Activated naive CD4-positive, alpha-beta T cell treated with anti-CD3 and anti-CD28 coated beads for 36 hours (primary cell): ENCODE measurements around the gene GPR32. TPM values are rescaled to one million over a fixed set of nuclear protein-coding genes. Genes with fewer than 3 reads are reported as not detected.

Source experiments
- CTCF ChIA-PET: fragments of 350-600 bp; sonication (Branson Sonifier 250); formaldehyde crosslinking; loops from one replicate; lab custom pipeline; 2021; ENCODE audit warnings: antibody characterized with exemption; lab: Charles Lee
- DNase-seq: peaks from one replicate; pipeline ENCODE4 v3.0.0-alpha.2; 2020
- H3K27ac Mint-ChIP-seq: one replicate; pipeline ENCODE4 v1.8.0; 2021; ENCODE audit warnings: mild to moderate bottlenecking, mixed read lengths
- H3K27me3 Mint-ChIP-seq: one replicate; pipeline ENCODE4 v1.8.0; 2021; ENCODE audit warnings: low read depth, mixed read lengths
- H3K36me3 Mint-ChIP-seq: one replicate; pipeline ENCODE4 v1.8.0; 2021; ENCODE audit warnings: low read depth, mixed read lengths
- H3K4me1 Mint-ChIP-seq: one replicate; pipeline ENCODE4 v1.8.0; 2021; ENCODE audit warnings: low read depth, mixed read lengths
- H3K4me3 Mint-ChIP-seq: one replicate; pipeline ENCODE4 v1.8.0; 2021; ENCODE audit warnings: mild to moderate bottlenecking, moderate library complexity, mixed read lengths
- H3K9me3 Mint-ChIP-seq: one replicate; pipeline ENCODE4 v1.8.0; 2021; ENCODE audit warnings: mixed read lengths
- intact Hi-C: fragments of 100-400 bp; cut with micrococcal nuclease; formaldehyde crosslinking; loops from one replicate; pipeline ENCODE4 v1.15.1; 2023
- total RNA-seq, 2 experiments: library from RNA; stranded (reverse); gene quantifications; one replicate each; pipeline ENCODE4 v1.2.3, GENCODE V29; 2021

Gene GPR32
- total RNA-seq, 2 experiments from 2014 or later = not detected

DNA sequence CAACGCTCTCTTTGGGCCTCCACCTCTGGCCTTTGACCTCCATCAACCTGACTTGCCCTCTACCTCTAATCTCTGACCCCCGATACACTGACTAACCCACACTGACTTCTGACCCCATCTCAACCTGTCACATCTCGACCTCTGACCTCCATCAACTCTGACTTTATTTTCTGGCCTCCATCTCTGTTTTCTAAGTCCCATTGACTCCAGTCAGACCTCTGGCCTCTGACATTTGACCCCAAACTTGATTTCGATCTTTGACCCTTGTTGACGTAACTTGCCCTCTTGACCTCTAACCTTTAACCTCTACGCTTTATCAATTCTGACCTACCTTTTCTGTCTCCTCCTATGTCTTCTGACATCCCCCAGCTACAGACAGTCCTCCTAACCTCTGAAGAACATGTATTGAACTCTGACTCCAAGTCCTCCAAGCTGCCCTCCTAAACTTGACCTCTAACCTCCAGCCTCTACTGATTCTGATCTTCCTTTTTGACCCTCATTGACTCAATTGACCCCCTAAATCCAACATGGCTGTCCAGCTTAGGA lies 20.7 kb downstream of the GPR32 start:
- intact Hi-C loops = no loop called here
- peaks cover 3% of the 10 kb centered on the region for H3K36me3 Mint-ChIP-seq
- CTCF ChIA-PET = no interaction called here
- no peak overlapping the region for H3K27ac Mint-ChIP-seq
- no peaks in the 10 kb centered on the region for H3K27me3 Mint-ChIP-seq
- no peaks in the 10 kb centered on the region for H3K9me3 Mint-ChIP-seq
- no peak overlapping the region for H3K4me3 Mint-ChIP-seq
- H3K4me1 Mint-ChIP-seq = peaks cover 6% of the 10 kb centered on the region
- DNase-seq = no peak

DNA sequence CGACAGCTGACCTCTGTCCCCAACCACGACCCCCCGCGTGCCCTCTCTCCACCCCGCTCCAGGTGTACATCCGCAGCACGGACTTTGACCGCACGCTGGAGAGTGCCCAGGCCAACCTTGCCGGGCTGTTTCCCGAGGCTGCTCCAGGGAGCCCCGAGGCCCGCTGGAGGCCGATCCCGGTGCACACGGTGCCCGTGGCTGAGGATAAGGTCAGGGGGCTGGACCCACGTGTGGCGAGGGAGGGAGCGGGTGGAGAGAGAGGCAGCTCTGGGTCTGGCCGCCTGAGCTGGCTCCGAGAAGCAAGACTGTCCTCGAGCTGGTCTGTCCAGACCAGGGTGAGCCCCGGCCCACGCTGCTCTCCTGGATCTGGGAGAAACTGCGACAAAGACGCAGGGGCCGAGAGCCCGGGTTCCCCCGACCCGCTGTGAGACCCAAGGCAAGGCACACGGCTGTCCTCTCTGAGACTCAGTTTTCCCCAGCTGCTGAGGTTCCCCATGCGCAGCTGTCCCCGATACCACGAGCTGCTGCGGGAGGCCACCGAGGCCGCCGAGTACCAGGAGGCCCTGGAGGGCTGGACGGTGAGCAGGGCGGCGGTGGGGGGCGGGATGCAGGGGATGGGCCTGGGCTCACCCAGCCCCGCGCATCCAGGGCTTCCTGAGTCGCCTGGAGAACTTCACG lies 21.5 kb downstream of the GPR32 start:
- H3K4me1 Mint-ChIP-seq = peaks cover 6% of the 10 kb centered on the region
- no peaks in the 10 kb centered on the region for H3K9me3 Mint-ChIP-seq
- no peaks in the 10 kb centered on the region for H3K27me3 Mint-ChIP-seq
- intact Hi-C loops = no loop called here
- H3K36me3 Mint-ChIP-seq = peaks cover 3% of the 10 kb centered on the region
- no peak overlapping the region for H3K4me3 Mint-ChIP-seq
- no peak overlapping the region for H3K27ac Mint-ChIP-seq
- CTCF ChIA-PET = no interaction called here
- no peak for DNase-seq

DNA sequence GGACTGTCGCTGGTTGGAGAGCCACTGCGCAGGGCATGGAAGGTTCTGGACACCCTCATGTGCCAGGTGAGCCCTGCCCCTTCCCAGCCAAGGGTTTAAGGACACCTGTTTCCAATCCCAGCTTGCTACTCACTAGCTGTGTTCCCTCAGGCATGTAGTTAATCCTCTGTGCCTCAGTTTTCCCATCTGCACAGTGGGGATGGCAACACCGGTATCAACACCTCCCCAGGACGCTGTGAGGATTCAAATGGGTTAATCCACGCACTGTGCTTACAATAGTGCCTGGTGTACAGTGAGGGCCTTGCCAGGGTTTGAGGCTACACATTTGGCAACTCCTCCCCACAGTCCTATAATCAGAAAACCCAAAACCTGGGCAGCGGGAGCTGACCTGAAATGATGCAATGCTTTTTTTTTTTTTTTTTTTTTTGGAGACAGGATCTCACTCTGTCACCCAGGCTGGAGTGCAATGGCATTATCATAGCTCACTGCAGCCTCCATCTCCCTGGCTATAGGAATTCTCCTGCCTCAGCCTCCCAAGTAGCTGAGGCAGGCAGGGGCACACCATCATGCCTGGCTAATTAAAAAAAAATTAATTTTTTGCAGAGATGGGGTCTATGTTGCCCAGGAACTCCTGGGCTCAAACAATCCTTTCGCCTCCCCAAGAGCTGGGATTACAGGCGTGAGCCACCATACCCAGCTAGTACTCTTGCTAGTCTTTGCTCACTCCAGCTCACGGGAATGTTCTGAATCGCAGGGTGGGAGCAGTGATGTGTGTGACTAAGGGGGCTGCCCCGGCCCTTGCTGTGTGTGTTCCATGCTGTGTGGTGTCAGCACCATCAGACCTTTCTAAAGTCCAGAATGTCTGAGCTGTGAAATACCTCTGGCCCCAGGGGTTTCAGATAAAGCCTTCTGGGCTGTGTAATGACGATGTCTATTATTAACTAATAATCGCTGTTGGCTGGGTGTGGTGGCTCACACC lies 22.3 kb downstream of the GPR32 start:
- CTCF ChIA-PET = interaction anchor here (0.7 to 1.2 kb wide), 4 partner anchors 9 to 236 kb away, joined by 3 to 4 read pairs (median 3); no protein-coding TSS in a partner anchor
- H3K27me3 Mint-ChIP-seq = no peaks in the 10 kb centered on the region
- peaks cover 6% of the 10 kb centered on the region for H3K4me1 Mint-ChIP-seq
- H3K9me3 Mint-ChIP-seq = no peaks in the 10 kb centered on the region
- no peak overlapping the region for H3K27ac Mint-ChIP-seq
- peaks cover 3% of the 10 kb centered on the region for H3K36me3 Mint-ChIP-seq
- H3K4me3 Mint-ChIP-seq = no peak overlapping the region
- intact Hi-C loops = no loop called here
- no peak for DNase-seq

DNA sequence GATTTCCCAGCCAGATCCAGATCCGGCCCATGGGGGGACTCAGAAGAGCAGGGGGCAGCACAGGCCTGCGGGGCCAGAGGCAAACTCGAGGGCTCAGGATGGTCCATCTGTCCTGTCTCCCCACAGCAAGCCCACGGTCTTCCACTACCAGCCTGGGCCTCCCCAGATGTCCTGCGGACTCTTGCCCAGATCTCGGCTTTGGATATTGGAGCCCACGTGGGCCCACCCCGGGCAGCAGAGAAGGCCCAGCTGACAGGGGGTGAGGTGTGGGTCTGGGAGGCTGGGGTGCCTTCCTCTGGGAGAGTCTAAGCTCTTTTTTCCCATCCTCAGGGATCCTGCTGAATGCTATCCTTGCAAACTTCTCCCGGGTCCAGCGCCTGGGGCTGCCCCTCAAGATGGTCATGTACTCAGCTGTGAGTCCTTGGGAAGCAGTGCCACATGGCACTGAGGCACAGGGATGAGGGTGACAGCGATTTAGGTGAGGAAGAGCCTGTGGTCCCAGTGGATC lies 23.3 kb downstream of the GPR32 start:
- Mint-ChIP-seq H3K36me3 (peaks cover 9% of the 10 kb centered on the region), H3K27me3 (no peaks in the 10 kb centered on the region), H3K27ac (no peak overlapping the region), H3K9me3 (no peaks in the 10 kb centered on the region), H3K4me1 (peaks cover 6% of the 10 kb centered on the region), H3K4me3 (no peak overlapping the region)
- intact Hi-C loops = loop anchor here (1.0 kb wide), 1 partner anchor 129 kb away; no protein-coding TSS in a partner anchor
- DNase-seq = no peak
- CTCF ChIA-PET = interaction anchor here (1.2 kb wide), 1 partner anchor 15 kb away, joined by 3 read pairs; no protein-coding TSS in a partner anchor

DNA sequence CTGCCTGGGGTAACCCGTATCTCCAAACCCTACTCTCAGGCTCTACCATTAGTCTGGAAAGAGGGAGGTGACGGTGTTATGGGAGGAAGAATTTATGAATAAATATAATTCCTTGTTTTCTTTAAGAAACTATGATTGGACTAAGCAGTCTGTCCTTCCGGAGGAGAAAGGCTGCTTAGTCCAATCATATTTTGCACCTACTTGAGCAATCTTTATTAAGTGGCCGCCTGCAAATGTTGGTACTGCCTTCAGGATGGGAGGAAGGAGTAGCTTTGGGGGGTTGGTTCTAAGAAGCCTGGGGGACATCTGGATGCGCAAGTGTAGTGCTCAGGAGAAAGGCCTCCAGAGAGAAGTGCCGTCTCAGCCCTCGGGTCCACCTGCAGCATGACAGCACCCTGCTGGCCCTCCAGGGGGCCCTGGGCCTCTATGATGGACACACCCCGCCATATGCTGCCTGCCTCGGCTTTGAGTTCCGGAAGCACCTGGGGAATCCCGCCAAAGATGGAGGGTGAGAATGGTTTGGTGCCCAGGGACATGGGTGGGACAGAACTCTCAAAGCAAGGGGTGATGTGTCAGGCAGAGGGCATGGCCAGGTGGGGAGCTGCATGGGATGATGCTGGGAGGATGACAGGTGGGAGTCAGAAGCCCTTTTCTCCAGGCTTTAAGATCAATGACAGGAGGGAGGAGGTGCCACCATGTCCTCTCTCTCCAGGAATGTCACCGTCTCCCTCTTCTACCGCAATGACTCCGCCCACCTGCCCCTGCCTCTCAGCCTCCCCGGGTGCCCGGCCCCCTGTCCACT lies 24.0 kb downstream of the GPR32 start:
- Mint-ChIP-seq H3K27me3 (no peaks in the 10 kb centered on the region), H3K27ac (peak overlapping the region; percentile 57), H3K36me3 (peaks cover 9% of the 10 kb centered on the region), H3K4me3 (no peak overlapping the region), H3K4me1 (peaks cover 6% of the 10 kb centered on the region), H3K9me3 (no peaks in the 10 kb centered on the region)
- CTCF ChIA-PET = interaction anchor here (1.2 kb wide), 2 partner anchors 10 to 16 kb away, joined by 3 read pairs; no protein-coding TSS in a partner anchor
- intact Hi-C loops = loop anchor here (1.0 kb wide), 1 partner anchor 128 kb away; no protein-coding TSS in a partner anchor
- peak; percentile 56 for DNase-seq

DNA sequence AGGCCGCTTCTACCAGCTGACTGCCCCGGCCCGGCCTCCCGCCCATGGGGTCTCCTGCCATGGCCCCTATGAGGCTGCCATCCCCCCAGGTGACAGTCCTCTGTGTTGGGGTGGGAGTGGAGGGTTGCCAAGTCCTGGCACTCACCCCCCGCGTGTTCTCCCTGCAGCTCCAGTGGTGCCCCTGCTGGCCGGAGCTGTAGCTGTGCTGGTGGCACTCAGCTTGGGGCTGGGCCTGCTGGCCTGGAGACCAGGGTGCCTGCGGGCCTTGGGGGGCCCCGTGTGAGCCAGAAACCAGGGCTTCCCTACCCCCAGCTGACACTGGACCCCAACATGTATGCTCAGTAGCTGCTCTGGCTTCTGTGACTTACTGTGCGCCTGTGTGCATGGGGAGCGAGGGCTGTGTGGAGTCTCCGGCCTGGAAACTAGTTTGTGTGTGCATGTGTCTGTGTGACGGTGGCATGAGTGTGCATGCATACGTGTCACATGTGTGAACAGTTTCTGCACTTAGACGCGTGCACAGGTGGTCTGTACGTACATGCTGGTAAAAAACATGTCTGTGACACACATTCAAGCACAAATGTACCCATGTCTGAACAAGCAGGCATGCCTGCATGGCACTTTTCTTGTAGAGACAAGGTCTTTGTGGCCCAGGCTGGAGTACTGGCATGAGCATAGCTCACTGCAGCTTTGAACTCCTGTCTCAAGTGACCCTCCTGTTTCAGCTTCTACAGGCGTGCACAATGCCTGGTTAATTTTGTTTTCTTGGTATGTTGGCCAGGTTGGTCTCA lies 24.8 kb downstream of the GPR32 start:
- DNase-seq = no peak
- intact Hi-C loops = loop anchor here (1.0 kb wide), 1 partner anchor 127 kb away; no protein-coding TSS in a partner anchor
- Mint-ChIP-seq H3K9me3 (no peaks in the 10 kb centered on the region), H3K27me3 (no peaks in the 10 kb centered on the region), H3K4me1 (peaks cover 7% of the 10 kb centered on the region), H3K36me3 (peaks cover 12% of the 10 kb centered on the region), H3K27ac (peak overlapping the region; percentile 68), H3K4me3 (no peak overlapping the region)
- CTCF ChIA-PET = interaction anchor here (1.2 kb wide), 1 partner anchor 10 kb away, joined by 3 read pairs; no protein-coding TSS in a partner anchor

DNA sequence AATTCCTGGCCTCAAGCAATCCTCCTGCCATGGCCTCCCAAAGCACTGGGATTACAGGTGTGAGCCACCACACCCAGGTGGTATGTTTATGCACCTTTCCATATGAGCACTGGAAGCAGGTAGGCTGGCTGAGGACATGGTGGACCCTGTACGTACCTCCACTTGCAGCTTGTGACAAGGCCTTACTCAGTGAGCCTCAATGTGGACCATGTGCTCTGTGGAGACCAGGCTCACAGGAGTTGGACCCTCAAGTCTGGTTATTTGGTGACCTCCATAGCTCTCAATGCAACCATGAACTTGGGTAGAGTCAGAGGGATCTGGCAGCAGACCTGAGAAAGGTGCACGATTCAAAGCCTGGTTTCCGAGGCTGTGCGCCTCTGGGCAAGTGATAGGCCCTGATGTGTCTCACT lies 25.4 kb downstream of the GPR32 start:
- Mint-ChIP-seq H3K4me3 (no peak overlapping the region), H3K36me3 (peaks cover 15% of the 10 kb centered on the region), H3K27ac (peak overlapping the region; percentile 68), H3K27me3 (no peaks in the 10 kb centered on the region), H3K9me3 (no peaks in the 10 kb centered on the region), H3K4me1 (peaks cover 9% of the 10 kb centered on the region)
- CTCF ChIA-PET = interaction anchor here (1.2 kb wide), 1 partner anchor 11 kb away, joined by 3 read pairs; no protein-coding TSS in a partner anchor
- intact Hi-C loops = no loop called here
- DNase-seq = no peak

DNA sequence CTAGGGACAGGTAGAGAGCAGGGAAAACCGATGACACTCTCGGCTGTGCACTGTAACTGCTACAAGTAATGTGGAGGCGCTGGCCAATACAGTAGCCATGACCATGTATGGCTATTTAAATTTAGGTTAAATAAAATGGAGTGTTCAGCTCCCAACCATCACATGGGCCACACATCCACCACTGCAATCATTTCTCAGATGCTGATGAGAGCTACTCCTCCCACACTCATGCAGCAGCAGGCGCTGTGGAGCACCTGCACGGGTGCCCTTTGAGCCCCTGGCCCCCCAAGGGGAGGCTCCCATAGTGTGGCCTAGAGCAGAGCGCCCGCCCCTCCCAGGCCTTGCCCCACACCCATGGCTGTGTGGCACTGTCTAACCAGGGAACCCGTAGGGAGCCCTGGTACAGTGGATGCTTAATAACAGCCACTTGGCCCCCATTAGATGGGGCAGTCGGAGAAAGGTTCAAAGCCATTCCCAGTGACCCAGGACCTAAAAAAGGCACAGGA lies 25.9 kb downstream of the GPR32 start:
- DNase-seq = no peak
- Mint-ChIP-seq H3K4me3 (no peak overlapping the region), H3K27ac (no peak overlapping the region), H3K9me3 (no peaks in the 10 kb centered on the region), H3K36me3 (peaks cover 20% of the 10 kb centered on the region), H3K27me3 (no peaks in the 10 kb centered on the region), H3K4me1 (peaks cover 14% of the 10 kb centered on the region)
- CTCF ChIA-PET = no interaction called here
- intact Hi-C loops = no loop called here

DNA sequence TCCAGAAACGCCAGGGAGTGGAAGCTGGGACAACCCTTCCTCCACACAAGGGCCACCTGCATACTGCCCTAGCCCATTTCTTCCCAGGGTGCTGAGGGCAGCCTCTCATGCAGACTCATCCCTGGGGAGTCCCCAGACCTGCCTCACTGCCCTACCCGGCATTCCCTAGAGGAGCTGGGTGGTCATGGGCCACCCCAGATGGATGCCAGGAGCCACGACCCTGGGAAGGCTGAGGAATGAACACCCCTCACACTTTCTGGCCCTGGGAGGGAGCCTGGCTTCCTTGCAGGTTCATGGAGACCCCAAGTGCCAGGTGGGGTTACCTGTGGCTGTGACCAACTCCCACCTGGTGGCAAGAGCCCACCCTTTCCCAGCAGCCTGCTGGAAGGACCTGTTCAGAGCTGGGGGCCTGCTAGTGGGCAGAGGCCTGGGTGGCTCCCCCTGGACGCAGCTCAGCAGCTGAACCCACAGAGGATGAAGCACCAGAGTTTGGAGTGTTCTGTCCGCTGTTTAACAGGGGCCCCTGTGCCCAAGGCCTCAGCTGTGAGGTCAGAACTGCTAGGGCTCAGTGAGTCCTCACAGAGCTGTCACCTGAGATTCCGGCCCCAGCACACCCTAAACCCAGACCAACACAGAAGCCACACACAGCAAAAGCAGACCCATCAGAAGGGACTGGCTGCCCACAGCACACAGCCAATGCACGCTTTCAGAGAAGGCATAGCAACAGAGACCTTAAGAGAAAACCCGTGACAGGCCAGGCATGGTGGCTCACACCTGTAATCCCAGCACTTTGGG lies 26.6 kb downstream of the GPR32 start:
- H3K4me1 Mint-ChIP-seq = peaks cover 16% of the 10 kb centered on the region
- CTCF ChIA-PET = no interaction called here
- H3K36me3 Mint-ChIP-seq = peaks cover 24% of the 10 kb centered on the region
- intact Hi-C loops = no loop called here
- H3K9me3 Mint-ChIP-seq = no peaks in the 10 kb centered on the region
- H3K27me3 Mint-ChIP-seq = no peaks in the 10 kb centered on the region
- DNase-seq = no peak
- no peak overlapping the region for H3K27ac Mint-ChIP-seq
- no peak overlapping the region for H3K4me3 Mint-ChIP-seq

DNA sequence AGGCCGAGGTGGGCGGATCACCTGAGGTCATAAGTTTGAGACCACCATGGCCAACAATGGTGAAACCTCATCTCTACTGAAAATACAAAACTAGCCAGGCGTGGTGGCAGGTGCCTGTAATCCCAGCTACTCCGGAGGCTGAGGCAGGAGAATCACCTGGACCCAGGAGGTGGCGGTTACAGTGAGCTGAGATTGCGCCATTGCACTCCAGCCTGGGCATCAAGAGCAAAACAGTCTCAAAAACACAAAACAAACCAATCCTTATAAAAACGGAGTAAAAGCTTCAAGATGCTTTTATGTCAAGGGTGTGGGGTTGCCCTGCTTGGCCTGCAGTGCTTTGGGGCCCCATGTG lies 27.1 kb downstream of the GPR32 start:
- H3K27ac Mint-ChIP-seq = no peak overlapping the region
- DNase-seq = no peak
- peaks cover 30% of the 10 kb centered on the region for H3K36me3 Mint-ChIP-seq
- intact Hi-C loops = no loop called here
- H3K9me3 Mint-ChIP-seq = no peaks in the 10 kb centered on the region
- no peaks in the 10 kb centered on the region for H3K27me3 Mint-ChIP-seq
- H3K4me1 Mint-ChIP-seq = peaks cover 22% of the 10 kb centered on the region
- CTCF ChIA-PET = no interaction called here
- no peak overlapping the region for H3K4me3 Mint-ChIP-seq
